ENCODE results near the gene FTSJ3. TPM values are rescaled to one million over a fixed set of nuclear protein-coding genes. Genes with fewer than 3 reads are reported as not detected.

Gene FTSJ3
- polyA plus RNA-seq, 1 of the 3 experiments (the other 2 are of a cell fraction) = 148 TPM

- Histone ChIP-seq H3K27ac (ENCODE audit: low read depth in 2 of 2, low read length in 1 of 2) (no peak overlapping the region), H3K9me2 (no peaks in the 10 kb centered on the region), H3F3A (replicated peaks; ENCODE audit: insufficient read depth) (no peaks in the 10 kb centered on the region), H3K4me2 (no peak overlapping the region), H3K4me3 (ENCODE audit: low read depth in 2 of 2, low read length in 1 of 2) (no peak overlapping the region), H2AFZ (ENCODE audit: low read depth) (no peak overlapping the region), H3K9me3 (no peaks in the 10 kb centered on the region), H3K9ac (no peak overlapping the region), H3K79me2 (ENCODE audit: insufficient read depth) (no peaks in the 10 kb centered on the region), H3K27me3 (ENCODE audit: insufficient read depth) (peaks cover 16% of the 10 kb centered on the region; the same call in 1 of the 2 replicates), H3K36me3 (replicated peaks in 1 of 2; ENCODE audit: control insufficient read depth in 1 of 2, insufficient read depth in 2 of 2, low read length in 1 of 2) (no peaks in the 10 kb centered on the region), H3K4me1 (ENCODE audit: control insufficient read depth in 1 of 2, insufficient read depth in 2 of 2, low read depth in 1 of 2, low read length in 1 of 2) (no peaks in the 10 kb centered on the region), H4K20me1 (ENCODE audit: insufficient read depth) (no peaks in the 10 kb centered on the region)
- ChIA-PET CTCF (interaction anchor here (0.8 to 6.4 kb wide), 5 partner anchors 13 to 280 kb away, joined by 3 to 50 read pairs (median 4); partner anchors contain the start of gene GH1), POLR2A (no interaction called here)
- WGBS (ENCODE audit: low lambda C conversion rate) = 76% methylated on average over 2 of the region's 2 CpGs
- TF ChIP-seq GATA2 (CRISPR knock-in tag; IDR thresholded peaks at IDR 0.05) (no peak), GABPA (IDR thresholded peaks at IDR 0.05; ENCODE audit: low read depth) (no peak), NRF1 (IDR thresholded peaks at IDR 0.05; ENCODE audit: low read depth, low read length) (no peak), POLR2AphosphoS5 (IDR thresholded peaks at IDR 0.05; ENCODE audit: low read depth, low read length) (no peak), TCF12 (IDR thresholded peaks at IDR 0.05) (no peak), SMC3 (IDR thresholded peaks at IDR 0.05; ENCODE audit: low read depth, low read length) (no peak), REST (IDR thresholded peaks at IDR 0.05; ENCODE audit: low read depth, low read length) (no peak)
- TF ChIP-seq, protein P1, sequence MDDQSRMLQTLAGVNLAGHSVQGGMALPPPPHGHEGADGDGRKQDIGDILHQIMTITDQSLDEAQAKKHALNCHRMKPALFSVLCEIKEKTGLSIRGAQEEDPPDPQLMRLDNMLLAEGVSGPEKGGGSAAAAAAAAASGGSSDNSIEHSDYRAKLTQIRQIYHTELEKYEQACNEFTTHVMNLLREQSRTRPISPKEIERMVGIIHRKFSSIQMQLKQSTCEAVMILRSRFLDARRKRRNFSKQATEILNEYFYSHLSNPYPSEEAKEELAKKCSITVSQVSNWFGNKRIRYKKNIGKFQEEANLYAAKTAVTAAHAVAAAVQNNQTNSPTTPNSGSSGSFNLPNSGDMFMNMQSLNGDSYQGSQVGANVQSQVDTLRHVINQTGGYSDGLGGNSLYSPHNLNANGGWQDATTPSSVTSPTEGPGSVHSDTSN (IDR thresholded peaks at IDR 0.05) = no peak
- no peak for DNase-seq
These were observed 25.8 kb upstream of the FTSJ3 start for GRCh38 chr17:63853260-63853659.

GRCh38 chr17:63850401-63850800, 22.9 kb upstream of the FTSJ3 start:
- DNase-seq = no peak
- ChIA-PET POLR2A (no interaction called here), CTCF (interaction anchor here (1.4 to 6.4 kb wide), 2 partner anchors 16 to 39 kb away, joined by 4 to 50 read pairs; no protein-coding TSS in a partner anchor)
- no peaks in the 10 kb centered on the region for H3K9me3 ChIP-seq
- H3K4me1 ChIP-seq (ENCODE audit: control insufficient read depth in 1 of 2, insufficient read depth in 2 of 2, low read depth in 1 of 2, low read length in 1 of 2) = no peaks in the 10 kb centered on the region
- H3K9ac ChIP-seq = no peak overlapping the region
- no peak overlapping the region for H2AFZ ChIP-seq (ENCODE audit: low read depth)
- H3K36me3 ChIP-seq (replicated peaks in 1 of 2; ENCODE audit: control insufficient read depth in 1 of 2, insufficient read depth in 2 of 2, low read length in 1 of 2) = no peaks in the 10 kb centered on the region
- TF ChIP-seq EP300 (IDR thresholded peaks at IDR 0.05; ENCODE audit: borderline replicate concordance in 1 of 2, low read depth in 1 of 2, low read length in 1 of 2) = no peak
- TF ChIP-seq USF1 (IDR thresholded peaks at IDR 0.05; ENCODE audit: borderline replicate concordance, low read depth) = no peak
- no peak overlapping the region for H3K27ac ChIP-seq (ENCODE audit: low read depth in 2 of 2, low read length in 1 of 2)
- peaks cover 3% of the 10 kb centered on the region for H3F3A ChIP-seq (replicated peaks; ENCODE audit: insufficient read depth)
- no peak overlapping the region for H3K4me3 ChIP-seq (ENCODE audit: low read depth in 2 of 2, low read length in 1 of 2)
- 94% methylated on average over 9 of the region's 9 CpGs for WGBS (ENCODE audit: low lambda C conversion rate)
- H3K27me3 ChIP-seq (ENCODE audit: insufficient read depth) = peaks cover 9% of the 10 kb centered on the region; the same call in 1 of the 2 replicates
- H3K9me2 ChIP-seq = no peaks in the 10 kb centered on the region
- no peak overlapping the region for H3K4me2 ChIP-seq
- H3K79me2 ChIP-seq (ENCODE audit: insufficient read depth) = no peaks in the 10 kb centered on the region
- H4K20me1 ChIP-seq (ENCODE audit: insufficient read depth) = no peaks in the 10 kb centered on the region
